Measurements from ENCODE around the gene CYP3A7.
"Not testable (repeated sequence)": the region's sequence is repeated elsewhere in the genome, so short reads cannot be mapped to it uniquely, and the experiment has no call there.

Gene CYP3A7

GRCh38 chr7:99667179-99667578 is 67.8 kb downstream of the CYP3A7 start:
- DNase-seq (ENCODE audit: low spot score): no peak

- DNase-seq (ENCODE audit: low spot score): no peak
Measured at GRCh38 chr7:99666013-99666395, 69.0 kb downstream of the CYP3A7 start.

- no peak for DNase-seq (ENCODE audit: low spot score)
Measured at GRCh38 chr7:99665312-99666012, 69.5 kb downstream of the CYP3A7 start.

GRCh38 chr7:99657879-99658278 is 77.1 kb downstream of the CYP3A7 start:
- DNase-seq (ENCODE audit: low spot score): not testable (repeated sequence)

All from SW480 (cell line).